WTC11 (cell line): ENCODE data around the gene NFIX. TPM values are rescaled to one million over a fixed set of nuclear protein-coding genes. Genes with fewer than 3 reads are reported as not detected.
A peak's percentile ranks its signal among the peaks of the same experiment; 100 is the strongest.

Experiments used
- AR ChIP-seq: fragments of 250-450 bp; sonication (Bioruptor Pico); IDR thresholded peaks from 2 replicates; pipeline ENCODE4 v1.9.0; 2021; ENCODE audit warnings: mild to moderate bottlenecking
- ATF1 ChIP-seq: sonication (generic); formaldehyde crosslinking; IDR thresholded peaks from 2 replicates; pipeline ENCODE4 v1.8.1; 2023; ENCODE audit warnings: mild to moderate bottlenecking, moderate library complexity, missing genetic modification reagents
- ESRRA ChIP-seq: sonication (generic); formaldehyde crosslinking; IDR thresholded peaks from 2 replicates; pipeline ENCODE4 v1.8.1; 2022; ENCODE audit warnings: mild to moderate bottlenecking, missing genetic modification reagents, borderline replicate concordance
- FOXP4 ChIP-seq: sonication (generic); formaldehyde crosslinking; IDR thresholded peaks from 2 replicates; pipeline ENCODE4 v1.8.0; 2022; ENCODE audit warnings: mild to moderate bottlenecking, missing genetic modification reagents
- GABPB1 ChIP-seq: sonication (generic); formaldehyde crosslinking; IDR thresholded peaks from 2 replicates; pipeline ENCODE4 v1.8.1; 2023; ENCODE audit warnings: mild to moderate bottlenecking, missing genetic modification reagents
- GTF2I ChIP-seq: fragments of 250-450 bp; sonication (Bioruptor Pico); conservative IDR thresholded peaks from 2 replicates; pipeline ENCODE4 v1.4.0; 2021; ENCODE audit warnings: mild to moderate bottlenecking
- IRF2 ChIP-seq: sonication (generic); formaldehyde crosslinking; IDR thresholded peaks from 2 replicates; pipeline ENCODE4 v1.8.0; 2022; ENCODE audit warnings: low read depth, missing genetic modification reagents, borderline replicate concordance
- MAX ChIP-seq: sonication (generic); formaldehyde crosslinking; IDR thresholded peaks from 2 replicates; pipeline ENCODE4 v1.8.0; 2022; ENCODE audit warnings: mild to moderate bottlenecking, missing genetic modification reagents
- NFE2L1 ChIP-seq: sonication (generic); formaldehyde crosslinking; IDR thresholded peaks from 2 replicates; pipeline ENCODE4 v1.8.1; 2023; ENCODE audit warnings: missing genetic modification reagents
- NR3C1 ChIP-seq: sonication (generic); formaldehyde crosslinking; conservative IDR thresholded peaks from 2 replicates; pipeline ENCODE4 v1.8.1; 2023; ENCODE audit warnings: low read depth, mild to moderate bottlenecking, missing genetic modification reagents
- OVOL2 ChIP-seq: fragments of 250-450 bp; sonication (Bioruptor Pico); IDR thresholded peaks from 2 replicates; pipeline ENCODE4 v1.9.0; 2021; ENCODE audit warnings: mild to moderate bottlenecking, borderline replicate concordance
- ZNF263 ChIP-seq: sonication (generic); formaldehyde crosslinking; IDR thresholded peaks from 2 replicates; pipeline ENCODE4 v1.8.1; 2022; ENCODE audit warnings: low read depth, mild to moderate bottlenecking, moderate library complexity, missing genetic modification reagents
- ZNF396 ChIP-seq: fragments of 250-450 bp; sonication (Bioruptor Pico); IDR thresholded peaks from 2 replicates; pipeline ENCODE4 v1.8.0; 2021; ENCODE audit warnings: mild to moderate bottlenecking, moderate library complexity, borderline replicate concordance
- total RNA-seq: library from RNA; stranded (reverse); gene quantifications from 3 replicates; pipeline ENCODE4 v1.2.3, GENCODE V29; 2021
- TF ChIP-seq, protein P1 (sequence below): sonication (generic); formaldehyde crosslinking; IDR thresholded peaks from 2 replicates; pipeline ENCODE4 v1.8.1; 2023; ENCODE audit warnings: mild to moderate bottlenecking, missing genetic modification reagents
- TF ChIP-seq, protein P2 (sequence below): sonication (generic); formaldehyde crosslinking; IDR thresholded peaks from 2 replicates; pipeline ENCODE4 v1.8.1; 2023; ENCODE audit warnings: mild to moderate bottlenecking, missing genetic modification reagents, moderate library complexity
- TF ChIP-seq, protein P3 (sequence below): sonication (generic); formaldehyde crosslinking; IDR thresholded peaks from 2 replicates; pipeline ENCODE4 v1.8.0; 2022; ENCODE audit warnings: missing genetic modification reagents
- TF ChIP-seq, protein P4 (sequence below): fragments of 250-450 bp; sonication (Bioruptor Pico); IDR thresholded peaks from 2 replicates; pipeline ENCODE4 v1.9.0; 2021; ENCODE audit warnings: mild to moderate bottlenecking, borderline replicate concordance
- TF ChIP-seq, protein P5 (sequence below): fragments of 250-450 bp; sonication (Bioruptor Pico); IDR thresholded peaks from 2 replicates; pipeline ENCODE4 v1.8.0; 2021; ENCODE audit warnings: mild to moderate bottlenecking

Gene NFIX
- total RNA-seq, 1 experiment from 2014 or later: 1.4 TPM

DNA sequence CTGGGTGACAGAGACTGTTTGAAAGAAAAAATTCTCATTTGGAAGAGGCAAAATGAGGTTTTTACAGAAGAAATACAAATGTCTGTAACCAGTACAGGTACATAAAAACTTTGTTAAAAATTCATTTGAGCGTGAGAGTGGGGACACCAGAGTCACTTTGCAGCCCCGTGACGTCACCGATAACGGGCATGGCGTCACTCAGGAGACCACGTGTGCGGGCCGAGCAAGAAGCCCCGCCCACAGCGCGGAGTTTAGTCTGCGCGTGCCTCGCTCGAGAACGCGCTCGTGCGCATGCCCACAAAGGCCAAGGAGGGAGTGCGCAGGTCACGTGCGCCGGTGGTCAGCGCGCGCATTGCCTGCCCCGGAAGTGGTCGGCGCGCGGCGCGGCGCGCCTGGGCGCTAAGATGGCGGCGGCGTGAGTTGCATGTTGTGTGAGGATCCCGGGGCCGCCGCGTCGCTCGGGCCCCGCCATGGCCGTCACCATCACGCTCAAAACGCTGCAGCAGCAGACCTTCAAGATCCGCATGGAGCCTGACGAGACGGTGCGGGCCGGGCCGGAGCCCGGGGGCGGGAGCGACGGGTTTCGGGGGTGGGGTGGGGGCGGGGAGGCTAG is 49.7 kb upstream of the NFIX start, which contains the start of gene RAD23A (continued):
- peak; percentile 96 for TF ChIP-seq AR
- TF ChIP-seq IRF2 (CRISPR knock-in tag): no peak
- TF ChIP-seq, protein P1, sequence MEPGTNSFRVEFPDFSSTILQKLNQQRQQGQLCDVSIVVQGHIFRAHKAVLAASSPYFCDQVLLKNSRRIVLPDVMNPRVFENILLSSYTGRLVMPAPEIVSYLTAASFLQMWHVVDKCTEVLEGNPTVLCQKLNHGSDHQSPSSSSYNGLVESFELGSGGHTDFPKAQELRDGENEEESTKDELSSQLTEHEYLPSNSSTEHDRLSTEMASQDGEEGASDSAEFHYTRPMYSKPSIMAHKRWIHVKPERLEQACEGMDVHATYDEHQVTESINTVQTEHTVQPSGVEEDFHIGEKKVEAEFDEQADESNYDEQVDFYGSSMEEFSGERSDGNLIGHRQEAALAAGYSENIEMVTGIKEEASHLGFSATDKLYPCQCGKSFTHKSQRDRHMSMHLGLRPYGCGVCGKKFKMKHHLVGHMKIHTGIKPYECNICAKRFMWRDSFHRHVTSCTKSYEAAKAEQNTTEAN: peak; percentile 93
- peak; percentile 92 for TF ChIP-seq NFE2L1
- no peak for TF ChIP-seq ZNF263 (CRISPR knock-in tag)
- TF ChIP-seq, protein P2, sequence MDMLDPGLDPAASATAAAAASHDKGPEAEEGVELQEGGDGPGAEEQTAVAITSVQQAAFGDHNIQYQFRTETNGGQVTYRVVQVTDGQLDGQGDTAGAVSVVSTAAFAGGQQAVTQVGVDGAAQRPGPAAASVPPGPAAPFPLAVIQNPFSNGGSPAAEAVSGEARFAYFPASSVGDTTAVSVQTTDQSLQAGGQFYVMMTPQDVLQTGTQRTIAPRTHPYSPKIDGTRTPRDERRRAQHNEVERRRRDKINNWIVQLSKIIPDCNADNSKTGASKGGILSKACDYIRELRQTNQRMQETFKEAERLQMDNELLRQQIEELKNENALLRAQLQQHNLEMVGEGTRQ (CRISPR knock-in tag): peak; percentile 99
- TF ChIP-seq ATF1: no peak
- peak; percentile 69; the same call in 1 of the 2 replicates for TF ChIP-seq OVOL2 (CRISPR knock-in tag)
- peak; percentile 96 for TF ChIP-seq MAX (CRISPR knock-in tag)
- peak; percentile 79 for TF ChIP-seq FOXP4
- no peak for TF ChIP-seq ZNF396 (CRISPR knock-in tag)
- TF ChIP-seq NR3C1 (CRISPR knock-in tag): no peak
- no peak; the same call in 1 of the 2 replicates for TF ChIP-seq ESRRA (CRISPR knock-in tag)
- TF ChIP-seq, protein P3, sequence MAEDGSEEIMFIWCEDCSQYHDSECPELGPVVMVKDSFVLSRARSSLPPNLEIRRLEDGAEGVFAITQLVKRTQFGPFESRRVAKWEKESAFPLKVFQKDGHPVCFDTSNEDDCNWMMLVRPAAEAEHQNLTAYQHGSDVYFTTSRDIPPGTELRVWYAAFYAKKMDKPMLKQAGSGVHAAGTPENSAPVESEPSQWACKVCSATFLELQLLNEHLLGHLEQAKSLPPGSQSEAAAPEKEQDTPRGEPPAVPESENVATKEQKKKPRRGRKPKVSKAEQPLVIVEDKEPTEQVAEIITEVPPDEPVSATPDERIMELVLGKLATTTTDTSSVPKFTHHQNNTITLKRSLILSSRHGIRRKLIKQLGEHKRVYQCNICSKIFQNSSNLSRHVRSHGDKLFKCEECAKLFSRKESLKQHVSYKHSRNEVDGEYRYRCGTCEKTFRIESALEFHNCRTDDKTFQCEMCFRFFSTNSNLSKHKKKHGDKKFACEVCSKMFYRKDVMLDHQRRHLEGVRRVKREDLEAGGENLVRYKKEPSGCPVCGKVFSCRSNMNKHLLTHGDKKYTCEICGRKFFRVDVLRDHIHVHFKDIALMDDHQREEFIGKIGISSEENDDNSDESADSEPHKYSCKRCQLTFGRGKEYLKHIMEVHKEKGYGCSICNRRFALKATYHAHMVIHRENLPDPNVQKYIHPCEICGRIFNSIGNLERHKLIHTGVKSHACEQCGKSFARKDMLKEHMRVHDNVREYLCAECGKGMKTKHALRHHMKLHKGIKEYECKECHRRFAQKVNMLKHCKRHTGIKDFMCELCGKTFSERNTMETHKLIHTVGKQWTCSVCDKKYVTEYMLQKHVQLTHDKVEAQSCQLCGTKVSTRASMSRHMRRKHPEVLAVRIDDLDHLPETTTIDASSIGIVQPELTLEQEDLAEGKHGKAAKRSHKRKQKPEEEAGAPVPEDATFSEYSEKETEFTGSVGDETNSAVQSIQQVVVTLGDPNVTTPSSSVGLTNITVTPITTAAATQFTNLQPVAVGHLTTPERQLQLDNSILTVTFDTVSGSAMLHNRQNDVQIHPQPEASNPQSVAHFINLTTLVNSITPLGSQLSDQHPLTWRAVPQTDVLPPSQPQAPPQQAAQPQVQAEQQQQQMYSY (CRISPR knock-in tag): no peak
- TF ChIP-seq GABPB1 (CRISPR knock-in tag): peak; percentile 93
- TF ChIP-seq GTF2I (CRISPR knock-in tag): no peak
- TF ChIP-seq, protein P4, sequence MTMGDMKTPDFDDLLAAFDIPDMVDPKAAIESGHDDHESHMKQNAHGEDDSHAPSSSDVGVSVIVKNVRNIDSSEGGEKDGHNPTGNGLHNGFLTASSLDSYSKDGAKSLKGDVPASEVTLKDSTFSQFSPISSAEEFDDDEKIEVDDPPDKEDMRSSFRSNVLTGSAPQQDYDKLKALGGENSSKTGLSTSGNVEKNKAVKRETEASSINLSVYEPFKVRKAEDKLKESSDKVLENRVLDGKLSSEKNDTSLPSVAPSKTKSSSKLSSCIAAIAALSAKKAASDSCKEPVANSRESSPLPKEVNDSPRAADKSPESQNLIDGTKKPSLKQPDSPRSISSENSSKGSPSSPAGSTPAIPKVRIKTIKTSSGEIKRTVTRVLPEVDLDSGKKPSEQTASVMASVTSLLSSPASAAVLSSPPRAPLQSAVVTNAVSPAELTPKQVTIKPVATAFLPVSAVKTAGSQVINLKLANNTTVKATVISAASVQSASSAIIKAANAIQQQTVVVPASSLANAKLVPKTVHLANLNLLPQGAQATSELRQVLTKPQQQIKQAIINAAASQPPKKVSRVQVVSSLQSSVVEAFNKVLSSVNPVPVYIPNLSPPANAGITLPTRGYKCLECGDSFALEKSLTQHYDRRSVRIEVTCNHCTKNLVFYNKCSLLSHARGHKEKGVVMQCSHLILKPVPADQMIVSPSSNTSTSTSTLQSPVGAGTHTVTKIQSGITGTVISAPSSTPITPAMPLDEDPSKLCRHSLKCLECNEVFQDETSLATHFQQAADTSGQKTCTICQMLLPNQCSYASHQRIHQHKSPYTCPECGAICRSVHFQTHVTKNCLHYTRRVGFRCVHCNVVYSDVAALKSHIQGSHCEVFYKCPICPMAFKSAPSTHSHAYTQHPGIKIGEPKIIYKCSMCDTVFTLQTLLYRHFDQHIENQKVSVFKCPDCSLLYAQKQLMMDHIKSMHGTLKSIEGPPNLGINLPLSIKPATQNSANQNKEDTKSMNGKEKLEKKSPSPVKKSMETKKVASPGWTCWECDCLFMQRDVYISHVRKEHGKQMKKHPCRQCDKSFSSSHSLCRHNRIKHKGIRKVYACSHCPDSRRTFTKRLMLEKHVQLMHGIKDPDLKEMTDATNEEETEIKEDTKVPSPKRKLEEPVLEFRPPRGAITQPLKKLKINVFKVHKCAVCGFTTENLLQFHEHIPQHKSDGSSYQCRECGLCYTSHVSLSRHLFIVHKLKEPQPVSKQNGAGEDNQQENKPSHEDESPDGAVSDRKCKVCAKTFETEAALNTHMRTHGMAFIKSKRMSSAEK (CRISPR knock-in tag): peak; percentile 93; the same call in 1 of the 2 replicates
- TF ChIP-seq, protein P5, sequence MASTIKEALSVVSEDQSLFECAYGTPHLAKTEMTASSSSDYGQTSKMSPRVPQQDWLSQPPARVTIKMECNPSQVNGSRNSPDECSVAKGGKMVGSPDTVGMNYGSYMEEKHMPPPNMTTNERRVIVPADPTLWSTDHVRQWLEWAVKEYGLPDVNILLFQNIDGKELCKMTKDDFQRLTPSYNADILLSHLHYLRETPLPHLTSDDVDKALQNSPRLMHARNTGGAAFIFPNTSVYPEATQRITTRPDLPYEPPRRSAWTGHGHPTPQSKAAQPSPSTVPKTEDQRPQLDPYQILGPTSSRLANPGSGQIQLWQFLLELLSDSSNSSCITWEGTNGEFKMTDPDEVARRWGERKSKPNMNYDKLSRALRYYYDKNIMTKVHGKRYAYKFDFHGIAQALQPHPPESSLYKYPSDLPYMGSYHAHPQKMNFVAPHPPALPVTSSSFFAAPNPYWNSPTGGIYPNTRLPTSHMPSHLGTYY: peak; percentile 98
- TF ChIP-seq, all 79 proteins: peak for 37
